IPS DF 4.7 (cell line): ENCODE measurements around the gene LRRK2.
"Not testable (repeated sequence)": the region's sequence is repeated elsewhere in the genome, so short reads cannot be mapped to it uniquely, and the experiment has no call there.

ENCODE experiments used
- DNase-seq: peaks from one replicate; pipeline ENCODE4 v3.0.0-alpha.2; 2013; ENCODE audit warnings: low spot score; ENCODE audit errors: extremely low read depth

The LRRK2 gene

GRCh38 chr12:40212566-40212965 lies 12.2 kb upstream of the LRRK2 start:
- DNase-seq: no peak

- no peak for DNase-seq
These were observed 8.8 kb upstream of the LRRK2 start for GRCh38 chr12:40215982-40216381.

- DNase-seq: no peak
These were observed 8.1 kb upstream of the LRRK2 start for GRCh38 chr12:40216516-40217288.

- DNase-seq: no peak
These were observed 5.0 kb upstream of the LRRK2 start for GRCh38 chr12:40219760-40220159.

GRCh38 chr12:40222247-40222646 lies 2.5 kb upstream of the LRRK2 start:
- no peak for DNase-seq

- DNase-seq: no peak
These were observed 1.2 kb upstream of the LRRK2 start for GRCh38 chr12:40223646-40224045.

- no peak for DNase-seq
These were observed 663 bp downstream of the LRRK2 start for GRCh38 chr12:40225337-40225983.

- DNase-seq: no peak
These were observed 1.3 kb downstream of the LRRK2 start for GRCh38 chr12:40225984-40226602.

GRCh38 chr12:40226705-40227104 lies 1.9 kb downstream of the LRRK2 start:
- DNase-seq: no peak

- no peak for DNase-seq
These were observed 2.6 kb downstream of the LRRK2 start for GRCh38 chr12:40227447-40227846.

- DNase-seq: no peak
These were observed 3.9 kb downstream of the LRRK2 start for GRCh38 chr12:40228727-40229126.

GRCh38 chr12:40229690-40230651 lies 5.2 kb downstream of the LRRK2 start:
- DNase-seq: no peak

GRCh38 chr12:40232602-40233001 lies 7.8 kb downstream of the LRRK2 start:
- no peak for DNase-seq

- no peak for DNase-seq
These were observed 9.1 kb downstream of the LRRK2 start for GRCh38 chr12:40233741-40234367.

GRCh38 chr12:40236357-40236850 lies 11.6 kb downstream of the LRRK2 start:
- DNase-seq: no peak

- DNase-seq: no peak
These were observed 13.6 kb downstream of the LRRK2 start for GRCh38 chr12:40238266-40238902.

- no peak for DNase-seq
These were observed 14.2 kb downstream of the LRRK2 start for GRCh38 chr12:40238979-40239378.

- no peak for DNase-seq
These were observed 16.0 kb downstream of the LRRK2 start for GRCh38 chr12:40240779-40241178.

GRCh38 chr12:40241741-40242140 lies 16.9 kb downstream of the LRRK2 start:
- DNase-seq: no peak

- DNase-seq: not testable (repeated sequence)
These were observed 19.8 kb downstream of the LRRK2 start for GRCh38 chr12:40244526-40245156.
